Activated CD8-positive, alpha-beta memory T cell treated with anti-CD3 and anti-CD28 coated beads for 1 hour (primary cell): ENCODE data around the gene PRELID2.
"Not testable (repeated sequence)": the region's sequence is repeated elsewhere in the genome, so short reads cannot be mapped to it uniquely, and the experiment has no call there.

Source experiments
- DNase-seq, 2 donors: peaks; one replicate each; pipeline ENCODE4 v3.0.0-alpha.2; 2020; ENCODE audit warnings: low read depth in 1 of 2; ENCODE audit errors: extremely low read depth in 1 of 2

PRELID2 gene

GRCh38 chr5:145798503-145798902 lies 36.6 kb downstream of the PRELID2 start:
- DNase-seq: not testable (repeated sequence)

- DNase-seq: no peak
Measured at GRCh38 chr5:145797336-145797735, 37.8 kb downstream of the PRELID2 start.

DNA sequence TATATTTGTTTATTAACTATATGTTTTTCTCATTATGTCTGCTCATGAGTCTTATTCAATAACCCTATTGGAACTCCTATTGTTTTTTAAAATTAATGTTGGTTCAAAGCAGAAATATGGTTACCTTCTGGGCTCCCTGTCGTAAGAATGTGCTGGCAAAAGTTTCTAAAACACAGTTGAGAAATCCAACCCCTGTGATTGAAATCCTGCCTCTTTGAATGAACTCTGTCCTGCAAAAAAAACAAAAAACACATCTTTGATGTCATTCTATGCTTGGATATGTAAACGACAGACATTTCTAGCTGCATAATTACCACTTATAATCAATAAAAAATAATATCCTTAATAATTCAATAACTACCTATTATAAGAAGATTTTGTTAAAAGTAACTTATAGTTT lies 38.8 kb downstream of the PRELID2 start:
- no peak for DNase-seq

GRCh38 chr5:145793574-145793973 lies 41.6 kb downstream of the PRELID2 start:
- DNase-seq: no peak

DNA sequence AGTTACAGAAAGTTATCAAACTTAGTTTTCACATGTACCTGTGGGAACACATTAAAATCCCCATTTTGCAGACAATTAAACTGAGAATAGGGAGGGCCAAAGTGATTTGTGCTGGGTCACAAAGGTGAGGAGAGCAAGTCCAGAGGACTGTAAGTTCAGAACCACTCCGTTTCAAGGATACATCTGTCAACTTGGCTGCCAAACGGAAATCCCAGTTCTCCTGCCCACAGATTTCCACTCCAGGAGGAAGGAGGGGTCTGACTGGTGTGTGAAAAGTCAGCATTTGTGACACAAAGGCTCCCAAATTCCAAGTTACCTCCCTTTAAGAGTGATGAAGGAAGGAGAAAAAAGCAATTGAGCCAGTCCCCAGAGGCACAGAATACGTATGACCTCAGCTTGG lies 42.3 kb downstream of the PRELID2 start:
- DNase-seq: no peak

- no peak for DNase-seq
Measured at GRCh38 chr5:145791866-145792265, 43.3 kb downstream of the PRELID2 start.

DNA sequence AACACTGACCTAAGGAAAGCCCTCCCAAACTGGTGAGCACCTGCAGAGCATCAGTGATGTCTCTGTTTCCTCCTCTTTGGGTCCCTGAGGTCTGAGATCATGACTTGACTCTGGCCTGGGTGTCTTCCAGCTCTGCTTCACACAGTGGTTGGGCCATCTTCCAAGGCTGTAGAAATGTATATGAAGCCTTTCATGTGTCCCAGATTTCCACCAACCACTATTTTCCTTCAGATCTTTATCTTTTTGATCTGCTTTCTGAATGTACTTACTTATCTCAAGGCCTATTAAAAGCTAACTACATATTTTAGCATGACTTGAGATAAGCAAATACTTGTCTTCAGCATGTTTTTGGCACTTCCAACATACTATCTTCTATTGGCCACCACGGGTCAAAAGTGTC lies 47.1 kb downstream of the PRELID2 start:
- no peak for DNase-seq

- DNase-seq: no peak
Measured at GRCh38 chr5:145787507-145787906, 47.6 kb downstream of the PRELID2 start.

GRCh38 chr5:145787001-145787400 lies 48.1 kb downstream of the PRELID2 start:
- DNase-seq: no peak

DNA sequence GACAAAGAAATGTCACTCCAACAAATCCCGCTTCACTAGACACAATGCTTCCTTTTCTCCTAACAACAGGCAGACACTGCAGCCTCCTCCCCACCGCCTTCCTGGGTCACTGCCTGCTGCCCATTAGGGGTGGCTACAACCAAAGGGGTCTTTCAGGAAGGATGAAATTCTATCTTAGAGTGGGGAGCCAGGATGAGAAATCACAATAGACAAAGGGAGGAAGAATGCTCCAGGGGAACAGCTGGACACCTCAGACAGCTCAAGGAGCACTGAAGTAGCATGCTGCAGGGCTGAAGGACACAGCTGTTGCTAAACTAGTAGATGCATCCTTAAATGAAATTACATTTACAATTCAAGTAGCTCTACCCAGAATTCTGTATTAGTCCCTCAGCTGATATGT lies 54.2 kb downstream of the PRELID2 start:
- DNase-seq: no peak

GRCh38 chr5:145778144-145778900 lies 56.8 kb downstream of the PRELID2 start:
- no peak for DNase-seq

DNA sequence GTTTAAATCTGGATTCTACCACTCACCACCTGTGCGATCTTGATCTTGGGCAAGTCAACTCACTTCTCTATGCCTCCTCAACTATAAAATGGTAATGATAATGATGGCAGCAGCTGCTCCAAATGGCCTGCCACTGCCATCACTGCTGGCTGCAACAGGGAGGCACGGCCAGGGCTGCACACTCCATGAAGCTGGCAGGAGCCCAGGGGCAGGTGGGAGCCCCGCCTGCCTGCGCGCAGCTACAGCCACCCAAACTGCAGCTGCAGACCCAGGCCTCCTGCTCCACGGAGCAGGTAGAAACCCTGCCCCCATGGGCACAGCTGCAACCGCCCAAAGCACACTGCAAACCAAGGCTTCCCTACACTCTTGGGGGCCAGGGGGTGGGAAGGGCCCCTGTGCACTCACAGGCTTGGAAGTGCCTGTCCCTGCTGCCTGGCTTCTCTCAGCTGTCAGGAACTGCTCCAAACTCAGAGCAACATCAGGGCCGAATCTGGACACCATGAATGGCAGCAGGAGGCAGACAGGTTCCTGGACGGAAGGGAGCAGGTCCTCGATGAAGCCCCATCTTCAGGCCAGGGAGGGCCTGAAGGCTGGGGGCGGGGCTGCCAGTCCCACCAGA lies 57.6 kb downstream of the PRELID2 start:
- no peak for DNase-seq

- DNase-seq: no peak
Measured at GRCh38 chr5:145776886-145777285, 58.3 kb downstream of the PRELID2 start.

GRCh38 chr5:145775893-145776444 lies 59.2 kb downstream of the PRELID2 start:
- DNase-seq: no peak

- DNase-seq: no peak
Measured at GRCh38 chr5:145775411-145775810, 59.7 kb downstream of the PRELID2 start.

DNA sequence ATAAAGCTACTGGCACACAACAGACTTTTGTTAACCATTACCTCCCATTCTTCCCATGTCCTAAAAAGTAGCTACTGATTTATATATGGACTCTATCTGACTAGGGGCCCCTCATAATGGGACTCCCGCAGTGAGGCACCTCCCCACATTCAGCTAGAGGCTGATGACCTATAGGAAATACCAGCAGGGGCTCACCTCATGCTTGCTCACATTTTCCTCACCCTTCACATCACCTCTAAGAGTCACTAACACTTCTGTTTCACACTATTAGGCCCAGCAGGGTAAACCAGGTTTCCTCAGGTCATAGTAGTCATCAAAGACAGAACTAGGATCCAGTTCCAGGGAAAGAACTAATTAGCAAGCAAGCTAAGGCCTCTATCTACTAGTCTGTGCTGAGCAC lies 60.7 kb downstream of the PRELID2 start:
- no peak for DNase-seq

GRCh38 chr5:145772466-145772865 lies 62.7 kb downstream of the PRELID2 start:
- no peak for DNase-seq

GRCh38 chr5:145768863-145769262 lies 66.3 kb downstream of the PRELID2 start:
- no peak for DNase-seq

- no peak for DNase-seq
Measured at GRCh38 chr5:145764325-145764724, 70.8 kb downstream of the PRELID2 start.

DNA sequence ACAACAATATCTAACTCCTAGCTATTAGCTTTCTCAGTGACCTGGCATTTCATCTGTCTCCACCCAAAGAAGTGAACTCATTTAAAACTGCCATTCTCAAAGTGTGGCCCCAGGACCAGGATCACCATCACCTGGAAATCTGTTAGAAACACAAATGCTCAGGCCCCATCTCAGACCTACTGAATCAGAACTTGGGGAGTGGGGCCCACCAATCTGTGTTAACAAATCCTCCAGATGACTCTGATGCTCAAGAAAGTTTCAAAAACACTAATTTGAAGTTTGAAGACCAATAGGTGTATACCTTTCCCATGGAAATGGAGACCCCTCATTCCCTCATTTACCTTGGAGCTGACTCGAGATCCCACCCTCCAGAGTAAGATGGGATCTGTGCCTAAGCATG lies 72.3 kb downstream of the PRELID2 start:
- DNase-seq: no peak

GRCh38 chr5:145761254-145761653 lies 73.9 kb downstream of the PRELID2 start:
- DNase-seq: no peak

- DNase-seq: no peak
Measured at GRCh38 chr5:145760660-145761059, 74.5 kb downstream of the PRELID2 start.
